ENCODE data around the gene CLIC3. TPM values are rescaled to one million over a fixed set of nuclear protein-coding genes. Genes with fewer than 3 reads are reported as not detected.
A peak's percentile ranks its signal among the peaks of the same experiment; 100 is the strongest.

The CLIC3 gene
- total and polyA plus RNA-seq, 12 donors = 0.22 to 6.4 (median 0.93) TPM; not detected in 3

DNA sequence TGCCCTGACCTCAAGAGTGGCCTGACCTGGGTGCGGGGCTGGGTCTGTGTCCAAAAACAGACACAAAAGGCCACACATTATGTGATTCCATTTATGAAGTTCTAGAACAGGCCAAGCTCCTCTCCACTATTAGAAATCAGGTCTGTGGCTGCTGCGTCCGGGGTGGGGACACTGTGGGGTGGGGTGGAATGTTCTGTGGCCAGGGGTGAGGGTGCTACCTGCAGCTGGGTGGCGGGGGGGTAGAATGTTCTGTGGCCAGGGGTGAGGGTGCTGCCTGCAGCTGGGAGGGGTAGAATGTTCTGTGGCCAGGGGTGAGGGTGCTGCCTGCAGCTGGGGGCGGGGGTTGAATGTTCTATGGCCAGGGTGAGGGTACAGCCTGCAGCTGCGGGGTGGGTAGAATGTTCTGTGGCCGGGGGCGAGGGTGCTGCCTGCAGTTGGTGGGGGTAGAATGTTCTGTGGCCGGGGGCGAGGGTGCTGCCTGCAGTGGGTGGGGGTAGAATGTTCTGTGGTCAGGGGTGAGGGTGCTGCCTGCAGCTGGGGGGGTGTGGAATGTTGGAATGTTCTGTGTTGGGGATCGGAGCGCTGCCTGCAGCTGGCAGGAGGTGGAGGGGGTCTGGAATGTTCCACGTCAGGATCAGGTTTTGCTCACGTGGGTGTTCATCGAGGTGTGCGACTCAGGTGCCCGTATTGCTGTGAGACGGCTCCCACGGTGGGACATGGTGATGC, 36.0 kb downstream of the CLIC3 start:
- intact Hi-C loops (cut with DNase I) = no loop called here
- Histone ChIP-seq H3K27ac (peak overlapping the region in 1 of 5 donors; percentile 65), H3K27me3 (no peaks in the 10 kb centered on the region), H3K4me3 (no peak overlapping the region), H3K9me3 (replicated peaks in 1 of 3) (no peaks in the 10 kb centered on the region), H3K4me1 (replicated peaks in 1 of 2) (no peaks in the 10 kb centered on the region), H3K36me3 (replicated peaks in 1 of 2) (no peaks in the 10 kb centered on the region)
- TF ChIP-seq POLR2A (IDR thresholded peaks at IDR 0.05) (no peak), CTCF (IDR thresholded peaks at IDR 0.05) (no peak)
- no peak for DNase-seq
- WGBS, 4 donors = 73 to 84% (median 80%) methylated on average over 12 to 19 of the region's 19 CpGs

DNA sequence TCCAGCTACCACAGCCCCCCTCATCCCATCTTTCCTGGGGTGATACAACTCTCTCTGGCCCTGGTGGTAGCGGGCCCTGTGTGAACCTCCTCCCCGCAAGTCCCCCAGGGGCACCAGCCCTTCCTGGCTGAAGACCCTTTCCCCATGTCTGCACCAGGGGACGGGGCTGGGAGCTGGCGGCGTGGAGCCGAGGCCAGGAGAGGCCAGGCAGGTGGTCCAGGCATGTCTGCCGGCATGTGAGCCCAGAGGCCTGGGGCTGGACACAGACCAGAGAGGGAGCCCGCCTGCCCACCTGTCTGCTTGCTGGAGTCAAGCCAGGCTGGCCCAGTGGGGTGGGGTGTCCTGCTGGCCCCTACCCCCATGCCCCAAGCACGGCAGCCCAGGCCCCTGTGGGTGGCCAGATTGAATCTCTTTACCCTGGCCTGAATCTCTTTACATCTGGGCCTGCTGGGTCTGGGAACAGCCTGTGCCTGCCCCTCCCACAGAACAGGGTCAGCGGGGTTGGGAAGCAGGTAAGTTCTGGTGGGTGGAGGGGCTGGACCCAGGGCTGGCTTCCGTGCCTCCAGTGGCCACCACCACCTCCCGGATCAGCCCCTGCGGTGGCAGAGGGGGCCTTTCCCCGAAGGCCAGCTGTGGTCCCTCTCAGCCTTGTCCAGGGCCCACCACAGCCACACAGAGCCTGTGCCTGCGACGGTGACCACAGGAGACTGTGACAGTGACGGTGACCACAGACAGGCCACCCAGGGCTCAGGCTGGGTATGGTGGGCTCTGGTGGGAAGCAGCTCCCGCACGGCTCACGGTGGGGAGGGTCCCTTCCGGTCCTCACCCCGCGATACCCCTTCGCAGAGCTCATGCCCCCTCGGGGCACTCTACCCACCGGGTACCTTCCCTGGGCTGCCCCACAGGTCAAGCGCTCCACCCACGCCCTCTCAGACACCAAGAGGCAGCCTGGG, 37.2 kb downstream of the CLIC3 start:
- TF ChIP-seq POLR2A (IDR thresholded peaks at IDR 0.05) = no peak
- TF ChIP-seq CTCF (IDR thresholded peaks at IDR 0.05) = no peak
- no peak overlapping the region for H3K4me3 ChIP-seq
- no peak for DNase-seq
- peak overlapping the region in 1 of 5 donors; percentile 36 for H3K27ac ChIP-seq
- H3K36me3 ChIP-seq (replicated peaks in 1 of 2) = no peaks in the 10 kb centered on the region
- H3K9me3 ChIP-seq (replicated peaks in 1 of 3) = no peaks in the 10 kb centered on the region
- no peaks in the 10 kb centered on the region for H3K27me3 ChIP-seq
- intact Hi-C loops (cut with DNase I) = loop anchor here in 1 of 2 donors (5.0 kb wide), 1 partner anchor 63 kb away; no protein-coding TSS in a partner anchor
- WGBS, 4 donors = 82 to 95% (median 88%) methylated on average over 4 to 28 of the region's 28 CpGs
- H3K4me1 ChIP-seq (replicated peaks in 1 of 2) = no peaks in the 10 kb centered on the region

DNA sequence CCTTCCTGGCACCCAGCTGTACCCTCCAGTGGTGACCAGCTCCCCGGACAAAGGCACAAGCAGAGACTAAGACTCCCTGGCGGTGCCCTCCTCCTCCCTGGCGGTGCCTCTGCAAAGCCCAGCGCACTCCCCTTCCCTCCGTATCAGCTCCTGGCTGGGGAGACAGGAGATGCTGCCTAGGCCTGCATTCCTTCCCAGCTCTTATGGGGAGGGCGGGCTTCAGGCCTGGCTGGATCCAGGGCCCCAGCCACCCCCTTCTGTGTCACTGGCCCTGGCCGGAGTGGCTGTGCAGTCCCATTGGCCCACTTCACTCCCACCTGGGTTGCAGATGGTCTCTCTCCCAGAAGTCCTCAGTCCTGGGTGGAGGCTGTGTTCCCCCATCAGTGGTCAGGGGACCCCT, 37.9 kb downstream of the CLIC3 start:
- H3K36me3 ChIP-seq (replicated peaks in 1 of 2) = no peaks in the 10 kb centered on the region
- intact Hi-C loops (cut with DNase I) = loop anchor here in 1 of 2 donors (5.0 kb wide), 1 partner anchor 64 kb away; no protein-coding TSS in a partner anchor
- no peak overlapping the region for H3K4me3 ChIP-seq
- no peak for TF ChIP-seq CTCF (IDR thresholded peaks at IDR 0.05)
- no peak for TF ChIP-seq POLR2A (IDR thresholded peaks at IDR 0.05)
- no peaks in the 10 kb centered on the region for H3K4me1 ChIP-seq (replicated peaks in 1 of 2)
- WGBS, 4 donors = 90 to 96% (median 93%) methylated on average over 5 to 7 of the region's 7 CpGs
- H3K27ac ChIP-seq = no peak overlapping the region
- no peaks in the 10 kb centered on the region for H3K9me3 ChIP-seq (replicated peaks in 1 of 3)
- no peak for DNase-seq
- H3K27me3 ChIP-seq = no peaks in the 10 kb centered on the region

- intact Hi-C loops (cut with DNase I) = loop anchor here in 1 of 2 donors (5.0 kb wide), 1 partner anchor 64 kb away; no protein-coding TSS in a partner anchor
- Histone ChIP-seq H3K36me3 (replicated peaks in 1 of 2) (no peaks in the 10 kb centered on the region), H3K27ac (no peak overlapping the region), H3K27me3 (no peaks in the 10 kb centered on the region), H3K9me3 (replicated peaks in 1 of 3) (no peaks in the 10 kb centered on the region), H3K4me1 (replicated peaks in 1 of 2) (peaks cover 0 to under 1% of the 10 kb centered on the region in 2 donors), H3K4me3 (no peak overlapping the region)
- DNase-seq = no peak
- TF ChIP-seq CTCF (IDR thresholded peaks at IDR 0.05) (no peak), POLR2A (IDR thresholded peaks at IDR 0.05) (no peak)
- 89 to 96% (median 93%) methylated on average over 5 to 6 of the region's 6 CpGs for WGBS, 4 donors
These were observed 38.5 kb downstream of the CLIC3 start for GRCh38 chr9:136957901-136958300.
